ENCODE results near the gene SFT2D1.

SFT2D1 gene

GRCh38 chr6:166360243-166361076 is 18.1 kb upstream of the SFT2D1 start:
- Histone ChIP-seq H3K9ac (ENCODE audit: low read length) (no peak overlapping the region), H3K9me2 (replicated peaks; ENCODE audit: insufficient read depth, low read length) (no peaks in the 10 kb centered on the region), H2AFZ (ENCODE audit: low read depth, low read length, severe bottlenecking) (no peak overlapping the region), H3K4me2 (ENCODE audit: low read depth, low read length, poor library complexity, severe bottlenecking) (no peak overlapping the region), H3K9me3 (ENCODE audit: insufficient read depth, low read length) (no peaks in the 10 kb centered on the region), H3F3A (ENCODE audit: insufficient read depth) (no peaks in the 10 kb centered on the region), H3K27me3 (ENCODE audit: low read length) (no peaks in the 10 kb centered on the region), H3K27ac (ENCODE audit: low read depth, low read length) (no peak overlapping the region), H3K79me2 (ENCODE audit: insufficient read depth, low read length) (no peaks in the 10 kb centered on the region), H4K20me1 (ENCODE audit: low read depth, low read length) (no peaks in the 10 kb centered on the region), H3K36me3 (ENCODE audit: low read length) (no peaks in the 10 kb centered on the region), H3K4me3 (ENCODE audit: insufficient read depth, low read length, poor library complexity, severe bottlenecking) (no peak overlapping the region)
- TF ChIP-seq CTCF (IDR thresholded peaks at IDR 0.05; ENCODE audit: insufficient read depth, low read length, poor library complexity, severe bottlenecking), result no peak
- TF ChIP-seq EZH2phosphoT487 (conservative IDR thresholded peaks at IDR 0.05; ENCODE audit: low read length), result no peak

GRCh38 chr6:166355552-166355951 is 13.2 kb upstream of the SFT2D1 start:
- Histone ChIP-seq H3K36me3 (ENCODE audit: low read length) (no peaks in the 10 kb centered on the region), H3K79me2 (ENCODE audit: insufficient read depth, low read length) (no peaks in the 10 kb centered on the region), H3K9me3 (ENCODE audit: insufficient read depth, low read length) (no peaks in the 10 kb centered on the region), H3K9ac (ENCODE audit: low read length) (no peak overlapping the region), H3K4me3 (ENCODE audit: insufficient read depth, low read length, poor library complexity, severe bottlenecking) (no peak overlapping the region), H3K27me3 (ENCODE audit: low read length) (no peaks in the 10 kb centered on the region), H3F3A (ENCODE audit: insufficient read depth) (no peaks in the 10 kb centered on the region), H3K9me2 (replicated peaks; ENCODE audit: insufficient read depth, low read length) (no peaks in the 10 kb centered on the region), H3K27ac (ENCODE audit: low read depth, low read length) (no peak overlapping the region), H4K20me1 (ENCODE audit: low read depth, low read length) (no peaks in the 10 kb centered on the region), H3K4me2 (ENCODE audit: low read depth, low read length, poor library complexity, severe bottlenecking) (no peak overlapping the region), H2AFZ (ENCODE audit: low read depth, low read length, severe bottlenecking) (no peak overlapping the region)
- TF ChIP-seq CTCF (IDR thresholded peaks at IDR 0.05; ENCODE audit: insufficient read depth, low read length, poor library complexity, severe bottlenecking), result no peak
- no peak for TF ChIP-seq EZH2phosphoT487 (conservative IDR thresholded peaks at IDR 0.05; ENCODE audit: low read length)

- TF ChIP-seq CTCF (IDR thresholded peaks at IDR 0.05; ENCODE audit: insufficient read depth, low read length, poor library complexity, severe bottlenecking), result no peak
- TF ChIP-seq EZH2phosphoT487 (conservative IDR thresholded peaks at IDR 0.05; ENCODE audit: low read length), result no peak
- Histone ChIP-seq H3F3A (ENCODE audit: insufficient read depth) (no peaks in the 10 kb centered on the region), H4K20me1 (ENCODE audit: low read depth, low read length) (no peaks in the 10 kb centered on the region), H3K9ac (ENCODE audit: low read length) (no peak overlapping the region), H3K4me2 (ENCODE audit: low read depth, low read length, poor library complexity, severe bottlenecking) (no peak overlapping the region), H3K4me3 (ENCODE audit: insufficient read depth, low read length, poor library complexity, severe bottlenecking) (no peak overlapping the region), H3K9me3 (ENCODE audit: insufficient read depth, low read length) (no peaks in the 10 kb centered on the region), H3K27me3 (ENCODE audit: low read length) (no peaks in the 10 kb centered on the region), H3K79me2 (ENCODE audit: insufficient read depth, low read length) (no peaks in the 10 kb centered on the region), H3K36me3 (ENCODE audit: low read length) (no peaks in the 10 kb centered on the region), H2AFZ (ENCODE audit: low read depth, low read length, severe bottlenecking) (no peak overlapping the region), H3K9me2 (replicated peaks; ENCODE audit: insufficient read depth, low read length) (no peaks in the 10 kb centered on the region), H3K27ac (ENCODE audit: low read depth, low read length) (no peak overlapping the region)
These were observed 12.6 kb upstream of the SFT2D1 start for GRCh38 chr6:166354965-166355364.
